Activated CD4-positive, alpha-beta T cell treated with anti-CD3 and anti-CD28 coated beads for 24 hours (primary cell): Measurements from ENCODE around the gene ARHGAP45.
"Not testable (repeated sequence)": the region's sequence is repeated elsewhere in the genome, so short reads cannot be mapped to it uniquely, and the experiment has no call there.

Source experiments
- DNase-seq, 2 donors: peaks; one replicate each; pipeline ENCODE4 v3.0.0-alpha.2; 2020; ENCODE audit warnings: low read depth in 2 of 2

Gene ARHGAP45

GRCh38 chr19:1115646-1116420 is 48.9 kb downstream of the ARHGAP45 start:
- no peak for DNase-seq

GRCh38 chr19:1116726-1117581 is 50.0 kb downstream of the ARHGAP45 start:
- DNase-seq = no peak

GRCh38 chr19:1117654-1118053 is 50.7 kb downstream of the ARHGAP45 start:
- DNase-seq = no peak

- no peak for DNase-seq
These were observed 52.0 kb downstream of the ARHGAP45 start for GRCh38 chr19:1118999-1119398.

GRCh38 chr19:1119475-1120217 is 52.7 kb downstream of the ARHGAP45 start:
- DNase-seq = no peak

- DNase-seq = no peak
These were observed 54.4 kb downstream of the ARHGAP45 start for GRCh38 chr19:1121395-1121794.

GRCh38 chr19:1122021-1122971 is 55.3 kb downstream of the ARHGAP45 start:
- DNase-seq = no peak

- peak in 1 of 2 donors; percentile 65 for DNase-seq
These were observed 56.0 kb downstream of the ARHGAP45 start for GRCh38 chr19:1122972-1123363.

GRCh38 chr19:1123381-1123780 is 56.4 kb downstream of the ARHGAP45 start:
- DNase-seq = no peak

GRCh38 chr19:1123885-1124677 is 57.1 kb downstream of the ARHGAP45 start:
- DNase-seq = no peak

GRCh38 chr19:1125601-1126467 is 58.9 kb downstream of the ARHGAP45 start:
- no peak for DNase-seq

- no peak for DNase-seq
These were observed 60.2 kb downstream of the ARHGAP45 start for GRCh38 chr19:1126984-1127760.

DNA sequence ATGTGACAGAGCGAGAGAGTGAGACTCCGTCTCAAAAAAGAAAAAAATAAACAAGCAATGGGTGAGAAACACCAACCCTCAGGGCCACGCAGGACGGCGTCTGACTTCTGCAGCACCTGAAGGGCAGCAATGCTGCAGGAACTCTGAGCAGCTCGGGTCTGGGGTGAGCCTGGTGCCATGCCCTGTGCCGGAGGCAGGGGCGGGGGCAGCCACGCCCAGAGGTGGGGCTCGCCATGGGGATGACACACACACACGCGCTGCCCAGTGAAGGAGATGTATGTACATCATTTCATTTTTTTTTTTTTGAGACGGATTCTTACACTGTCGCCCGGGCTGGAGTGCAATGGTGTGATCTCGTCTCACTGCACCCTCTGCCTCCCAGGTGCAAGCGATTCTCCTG is 61.1 kb downstream of the ARHGAP45 start:
- no peak for DNase-seq

DNA sequence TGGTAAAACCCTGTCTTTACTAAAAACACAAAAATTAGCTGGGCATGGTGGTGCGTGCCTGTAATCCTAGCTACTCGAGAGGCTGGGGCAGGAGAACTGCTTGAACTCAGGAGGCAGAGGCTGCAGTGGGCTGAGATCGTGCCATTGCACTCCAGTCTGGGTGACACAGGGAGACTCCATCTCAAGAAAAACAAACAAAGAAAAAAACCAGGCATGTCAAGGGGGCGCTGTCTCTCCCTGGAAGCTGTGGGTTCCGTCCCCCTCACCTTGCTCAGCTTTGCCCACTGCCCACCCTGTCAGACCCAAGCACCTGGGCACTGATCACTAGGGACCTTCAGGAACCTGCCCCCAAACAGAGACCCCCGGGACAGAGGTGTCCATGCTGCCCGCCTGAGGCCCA is 62.1 kb downstream of the ARHGAP45 start:
- not testable (repeated sequence) for DNase-seq

GRCh38 chr19:1129535-1129934 is 62.6 kb downstream of the ARHGAP45 start:
- DNase-seq = no peak

- no peak for DNase-seq
These were observed 64.1 kb downstream of the ARHGAP45 start for GRCh38 chr19:1130771-1131717.
